Measurements from ENCODE around the gene HNRNPM.

GRCh38 chr19:8451377-8451776 lies 6.6 kb downstream of the HNRNPM start:
- TF ChIP-seq CTCF (IDR thresholded peaks at IDR 0.05): no peak
- no peak for TF ChIP-seq EP300 (IDR thresholded peaks at IDR 0.05)
- no peak for TF ChIP-seq POLR2AphosphoS5 (IDR thresholded peaks at IDR 0.05)

Measured in esophagus muscularis mucosa (tissue), 4 donors.